Measurements from ENCODE around the gene PIGA. TPM values are rescaled to one million over a fixed set of nuclear protein-coding genes. Genes with fewer than 3 reads are reported as not detected.
"Not testable (repeated sequence)": the region's sequence is repeated elsewhere in the genome, so short reads cannot be mapped to it uniquely, and the experiment has no call there.

PIGA gene
- total RNA-seq, 2 experiments from 2014 or later, result 40.6 to 41.6 TPM

GRCh38 chrX:15277604-15278003, 57.7 kb downstream of the PIGA start:
- ChIA-PET POLR2A (no interaction called here), CTCF (no interaction called here)
- peaks cover 4% of the 10 kb centered on the region for H3K27me3 Mint-ChIP-seq
- H3K36me3 Mint-ChIP-seq (ENCODE audit: low read depth), result no peaks in the 10 kb centered on the region
- no peaks in the 10 kb centered on the region for H3K4me1 Mint-ChIP-seq (ENCODE audit: low read depth)
- DNase-seq (no peak), ATAC-seq (no peak)
- intact Hi-C loops (cut with micrococcal nuclease), result no loop called here
- H3K9me3 Mint-ChIP-seq, result no peaks in the 10 kb centered on the region
- no peak for TF ChIP-seq CTCF (IDR thresholded peaks at IDR 0.05)
- H3K4me3 Mint-ChIP-seq, result no peak overlapping the region
- H3K27ac Mint-ChIP-seq, result no peak overlapping the region

GRCh38 chrX:15274946-15275345, 60.4 kb downstream of the PIGA start:
- Mint-ChIP-seq H3K27me3 (no peaks in the 10 kb centered on the region), H3K4me1 (ENCODE audit: low read depth) (peaks cover 1% of the 10 kb centered on the region), H3K4me3 (no peak overlapping the region), H3K27ac (no peak overlapping the region), H3K36me3 (ENCODE audit: low read depth) (no peaks in the 10 kb centered on the region), H3K9me3 (no peaks in the 10 kb centered on the region)
- ChIA-PET POLR2A (no interaction called here), CTCF (no interaction called here)
- ATAC-seq (no peak), DNase-seq (no peak)
- TF ChIP-seq CTCF (IDR thresholded peaks at IDR 0.05), result no peak
- intact Hi-C loops (cut with micrococcal nuclease), result no loop called here

- POLR2A ChIA-PET, result interaction anchor here (0.7 kb wide), 1 partner anchor 21 kb away, joined by 3 read pairs; no protein-coding TSS in a partner anchor
- DNase-seq; H3K36me3 Mint-ChIP-seq (ENCODE audit: low read depth); H3K27ac Mint-ChIP-seq; H3K4me1 Mint-ChIP-seq (ENCODE audit: low read depth); ATAC-seq; CTCF ChIA-PET; H3K4me3 Mint-ChIP-seq; H3K27me3 Mint-ChIP-seq; H3K9me3 Mint-ChIP-seq; intact Hi-C loops (cut with micrococcal nuclease): not testable (repeated sequence)
These were observed 62.0 kb downstream of the PIGA start for GRCh38 chrX:15273275-15273674.

- Mint-ChIP-seq H3K27me3 (no peaks in the 10 kb centered on the region), H3K27ac (no peak overlapping the region), H3K4me1 (ENCODE audit: low read depth) (peaks cover 7% of the 10 kb centered on the region), H3K4me3 (no peak overlapping the region), H3K36me3 (ENCODE audit: low read depth) (no peaks in the 10 kb centered on the region), H3K9me3 (no peaks in the 10 kb centered on the region)
- no peak for TF ChIP-seq CTCF (IDR thresholded peaks at IDR 0.05)
- ChIA-PET CTCF (no interaction called here), POLR2A (no interaction called here)
- ATAC-seq (no peak), DNase-seq (no peak)
- intact Hi-C loops (cut with micrococcal nuclease), result no loop called here
These were observed 63.6 kb downstream of the PIGA start for GRCh38 chrX:15271757-15272156.

- intact Hi-C loops (cut with micrococcal nuclease), result no loop called here
- Mint-ChIP-seq H3K36me3 (ENCODE audit: low read depth) (no peaks in the 10 kb centered on the region), H3K4me3 (no peak within 1 kb of the TSS), H3K4me1 (ENCODE audit: low read depth) (peaks cover 7% of the 10 kb centered on the region), H3K9me3 (no peaks in the 10 kb centered on the region), H3K27ac (peak within 1 kb of the TSS; percentile 34), H3K27me3 (no peaks in the 10 kb centered on the region)
- TF ChIP-seq CTCF (IDR thresholded peaks at IDR 0.05), result no peak
- DNase-seq (peak; percentile 18), ATAC-seq (peak; percentile 45)
- ChIA-PET CTCF (interaction anchor here (1.8 kb wide), 1 partner anchor 126 kb away, joined by 3 read pairs; no protein-coding TSS in a partner anchor), POLR2A (no interaction called here)
These were observed 65.5 kb downstream of the PIGA start, which contains the start of gene ASB9 for GRCh38 chrX:15269618-15270521. TSS of gene ASB9 (minus strand) at chrX:15270083. CDS start at chrX:15269874, 209 bp downstream.

Other genes with a start within 250 kb of the PIGA start
- gene ASB9, start 65.4 kb downstream of the PIGA start, total RNA-seq, result under 1 TPM in 1 of 2 experiments, not detected in 1; 0.52 TPM
- not detected for gene ASB11, start 19.9 kb downstream of the PIGA start, total RNA-seq
- gene VEGFD, start 48.9 kb upstream of the PIGA start, total RNA-seq, result not detected
- 1 to 10 TPM in 1 of 2 experiments, under 1 TPM in 1; 0.74 to 1.2 TPM for gene PIR, start 157.8 kb upstream of the PIGA start, total RNA-seq
- not detected for gene BMX, start 165.3 kb upstream of the PIGA start, total RNA-seq

Data from activated CD8-positive, alpha-beta T cell treated with anti-CD3 and anti-CD28 coated beads for 36 hours (primary cell).